Brain microvascular endothelial cell (primary cell): Measurements from ENCODE around the gene KCND1.

Experiments
- DNase-seq: peaks from one replicate; pipeline ENCODE4 v3.0.0-alpha.2; 2020
- H3K27ac ChIP-seq: fragments of 250-450 bp; sonication (Bioruptor Pico); 2 replicates; pipeline ENCODE4 v1.5.1; 2020; ENCODE audit warnings: mild to moderate bottlenecking, moderate library complexity
- H3K27me3 ChIP-seq: fragments of 250-450 bp; sonication (Bioruptor Pico); replicated peaks from 2 replicates; pipeline ENCODE4 v1.5.1; 2020; ENCODE audit warnings: mild to moderate bottlenecking
- H3K36me3 ChIP-seq: fragments of 250-450 bp; sonication (Bioruptor Pico); replicated peaks from 2 replicates; pipeline ENCODE4 v1.5.1; 2020; ENCODE audit warnings: mild to moderate bottlenecking
- H3K4me3 ChIP-seq: 2 replicates; pipeline ENCODE4 v1.5.1; 2011; ENCODE audit warnings: low read depth, mild to moderate bottlenecking, control low read depth, low read length, moderate library complexity
- CTCF ChIP-seq: IDR thresholded peaks from 2 replicates; pipeline ENCODE4 v1.5.1; 2011; ENCODE audit warnings: low read depth, mild to moderate bottlenecking, moderate library complexity, low read length, control low read depth, inconsistent platforms; ENCODE audit errors: missing control alignments
- in situ Hi-C: cut with HindIII; loops from 2 replicates; pipeline ENCODE4 v1.10.0; 2017; ENCODE audit warnings: low sequenced_read_pairs, low pct_ligation_motif_present

KCND1 gene

GRCh38 chrX:49001521-49002090 is 30.0 kb upstream of the KCND1 start:
- no peaks in the 10 kb centered on the region for H3K27me3 ChIP-seq
- peak overlapping the region; percentile 75 for H3K4me3 ChIP-seq
- in situ Hi-C loops: no loop called here
- no peaks in the 10 kb centered on the region for H3K36me3 ChIP-seq
- no peak for TF ChIP-seq CTCF
- peak; percentile 4 for DNase-seq
- H3K27ac ChIP-seq: peak overlapping the region; percentile 100

- Histone ChIP-seq H3K36me3 (no peaks in the 10 kb centered on the region), H3K27me3 (no peaks in the 10 kb centered on the region), H3K4me3 (no peak overlapping the region), H3K27ac (no peak overlapping the region)
- no peak for TF ChIP-seq CTCF
- DNase-seq: no peak
- in situ Hi-C loops: no loop called here
Measured at GRCh38 chrX:49000636-49001035, 29.0 kb upstream of the KCND1 start.

GRCh38 chrX:48999030-48999429 is 27.4 kb upstream of the KCND1 start:
- H3K4me3 ChIP-seq: no peak overlapping the region
- in situ Hi-C loops: no loop called here
- H3K36me3 ChIP-seq: no peaks in the 10 kb centered on the region
- DNase-seq: no peak
- H3K27me3 ChIP-seq: no peaks in the 10 kb centered on the region
- TF ChIP-seq CTCF: no peak
- H3K27ac ChIP-seq: no peak overlapping the region

- in situ Hi-C loops: no loop called here
Measured at GRCh38 chrX:48998391-48998790, 26.7 kb upstream of the KCND1 start.

DNA sequence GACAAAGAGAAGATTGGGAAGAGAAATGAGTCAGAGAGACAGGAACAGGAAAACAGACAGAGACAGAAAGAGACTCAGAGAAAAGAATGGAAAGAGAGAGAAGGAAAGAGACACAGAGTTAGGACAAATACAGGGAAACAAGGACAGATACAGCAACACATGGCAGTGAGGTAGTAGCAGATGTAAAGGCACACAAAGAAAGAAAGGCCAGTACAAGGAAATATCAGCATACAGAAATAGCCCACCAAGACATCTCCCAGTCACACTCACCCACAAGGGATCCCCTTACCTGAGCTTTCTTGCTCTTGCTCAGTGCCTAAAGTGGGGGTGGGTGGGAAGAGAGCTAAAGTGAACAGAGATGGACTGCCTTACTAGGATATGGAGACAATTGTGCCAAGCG is 26.2 kb upstream of the KCND1 start:
- no peaks in the 10 kb centered on the region for H3K36me3 ChIP-seq
- TF ChIP-seq CTCF: no peak
- DNase-seq: no peak
- no peaks in the 10 kb centered on the region for H3K27me3 ChIP-seq
- H3K27ac ChIP-seq: no peak overlapping the region
- in situ Hi-C loops: no loop called here
- no peak overlapping the region for H3K4me3 ChIP-seq

More at GRCh38 chrX:48998391-48998790, 26.7 kb upstream of the KCND1 start:
- Histone ChIP-seq H3K27ac (no peak overlapping the region), H3K27me3 (no peaks in the 10 kb centered on the region), H3K36me3 (no peaks in the 10 kb centered on the region), H3K4me3 (no peak overlapping the region)
- DNase-seq: no peak
- peak; percentile 3 for TF ChIP-seq CTCF

- Histone ChIP-seq H3K27ac (no peak overlapping the region), H3K36me3 (no peaks in the 10 kb centered on the region), H3K27me3 (no peaks in the 10 kb centered on the region), H3K4me3 (no peak overlapping the region)
- no peak for TF ChIP-seq CTCF
- DNase-seq: no peak
- in situ Hi-C loops: no loop called here
Measured at GRCh38 chrX:48997455-48997854, 25.8 kb upstream of the KCND1 start.
